Hindlimb muscle (tissue), 1 donor: ENCODE measurements around the gene RBM44. TPM values are rescaled to one million over a fixed set of nuclear protein-coding genes. Genes with fewer than 3 reads are reported as not detected.
"Not testable (repeated sequence)": the region's sequence is repeated elsewhere in the genome, so short reads cannot be mapped to it uniquely, and the experiment has no call there.

Experiments used
- DNase-seq: peaks from one replicate; pipeline ENCODE4 v3.0.0-alpha.2; 2013
- polyA plus RNA-seq: library from polyadenylated mRNA; unstranded; fragments of 120-200 nt; gene quantifications from one replicate; pipeline ENCODE4 v1.2.1, GENCODE V29; 2013; ENCODE audit not compliant: insufficient read length

Gene RBM44
- polyA plus RNA-seq, 1 donor = 0.93 TPM

- DNase-seq = no peak
Measured at GRCh38 chr2:237859082-237859433, 60.5 kb downstream of the RBM44 start.

GRCh38 chr2:237859533-237860272, 61.1 kb downstream of the RBM44 start, which contains the start of gene RAMP1:
RAMP1 (plus strand) TSS chr2:237859623; CDS start chr2:237859676, 53 bp downstream.
- no peak for DNase-seq

DNA sequence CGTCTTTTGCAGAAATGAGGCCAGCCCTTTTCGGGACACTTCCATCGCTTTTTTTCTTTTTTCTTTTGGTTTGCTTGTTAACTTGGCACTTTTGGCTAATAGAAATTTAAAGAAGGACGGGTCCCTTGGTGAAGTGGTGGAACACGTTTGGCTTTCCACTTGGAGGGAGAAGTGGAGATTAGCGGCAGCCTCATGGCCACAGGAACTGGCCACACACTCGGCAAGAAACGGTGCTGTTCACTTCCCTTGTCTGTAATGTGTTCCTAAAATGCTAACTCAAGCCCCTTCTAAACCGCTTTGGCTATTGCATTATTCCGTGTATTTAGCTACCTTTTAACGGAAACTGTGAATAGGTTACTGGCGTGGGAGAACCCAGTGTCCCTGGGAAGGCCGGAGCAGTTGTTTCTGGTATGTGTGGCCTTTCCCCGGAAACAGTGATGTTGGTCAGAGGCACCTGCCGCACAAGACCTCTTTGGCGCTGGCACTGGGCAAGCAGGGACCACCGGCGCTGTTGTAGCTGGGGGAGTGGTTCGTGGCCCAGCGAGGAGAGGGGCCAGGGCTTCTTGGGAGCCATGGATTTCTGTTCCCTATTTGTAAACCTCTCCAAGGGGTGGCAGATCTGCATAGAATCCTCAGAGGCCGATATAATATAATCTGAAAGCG, 61.8 kb downstream of the RBM44 start:
- no peak for DNase-seq

- DNase-seq = no peak
Measured at GRCh38 chr2:237861875-237862527, 63.4 kb downstream of the RBM44 start.

DNA sequence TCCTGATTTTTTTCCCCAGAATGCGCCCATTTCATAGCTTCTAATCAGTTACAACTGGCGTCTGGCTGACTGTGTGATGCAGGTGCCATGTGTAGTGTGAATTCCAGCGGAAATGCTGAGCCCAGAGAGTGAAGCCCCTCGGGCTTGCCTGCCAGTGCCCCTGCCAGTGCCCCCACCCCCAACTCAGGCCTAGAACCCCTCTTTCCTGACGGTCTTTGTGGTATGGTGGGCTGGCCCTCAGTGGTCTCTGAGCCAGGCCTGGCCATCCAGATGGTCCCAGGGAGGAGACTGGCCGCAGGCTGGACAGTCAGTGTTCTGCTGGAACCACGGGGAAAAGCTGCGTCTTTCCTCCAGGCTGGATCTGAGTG, 63.9 kb downstream of the RBM44 start:
- no peak for DNase-seq

DNA sequence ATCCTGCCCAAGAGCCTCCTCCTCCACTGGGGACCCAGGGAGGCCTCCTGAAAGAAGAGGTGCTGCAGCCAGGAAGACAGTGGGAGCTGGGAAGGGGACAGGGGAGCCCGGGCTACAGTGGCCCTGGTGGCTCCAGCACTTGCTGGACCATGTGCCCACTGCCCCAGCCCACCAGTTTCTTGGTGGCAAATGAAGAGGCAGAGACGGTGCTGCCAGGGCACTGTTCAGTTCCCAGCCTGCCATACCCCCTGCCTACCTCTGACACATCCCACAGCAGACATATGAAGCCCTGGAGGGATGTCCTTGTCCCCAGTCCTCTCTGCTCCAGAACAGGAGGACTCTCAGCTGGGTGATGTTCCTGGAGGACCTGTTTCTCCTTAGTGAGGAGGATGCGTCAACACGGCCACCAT, 64.5 kb downstream of the RBM44 start:
- DNase-seq = no peak

DNA sequence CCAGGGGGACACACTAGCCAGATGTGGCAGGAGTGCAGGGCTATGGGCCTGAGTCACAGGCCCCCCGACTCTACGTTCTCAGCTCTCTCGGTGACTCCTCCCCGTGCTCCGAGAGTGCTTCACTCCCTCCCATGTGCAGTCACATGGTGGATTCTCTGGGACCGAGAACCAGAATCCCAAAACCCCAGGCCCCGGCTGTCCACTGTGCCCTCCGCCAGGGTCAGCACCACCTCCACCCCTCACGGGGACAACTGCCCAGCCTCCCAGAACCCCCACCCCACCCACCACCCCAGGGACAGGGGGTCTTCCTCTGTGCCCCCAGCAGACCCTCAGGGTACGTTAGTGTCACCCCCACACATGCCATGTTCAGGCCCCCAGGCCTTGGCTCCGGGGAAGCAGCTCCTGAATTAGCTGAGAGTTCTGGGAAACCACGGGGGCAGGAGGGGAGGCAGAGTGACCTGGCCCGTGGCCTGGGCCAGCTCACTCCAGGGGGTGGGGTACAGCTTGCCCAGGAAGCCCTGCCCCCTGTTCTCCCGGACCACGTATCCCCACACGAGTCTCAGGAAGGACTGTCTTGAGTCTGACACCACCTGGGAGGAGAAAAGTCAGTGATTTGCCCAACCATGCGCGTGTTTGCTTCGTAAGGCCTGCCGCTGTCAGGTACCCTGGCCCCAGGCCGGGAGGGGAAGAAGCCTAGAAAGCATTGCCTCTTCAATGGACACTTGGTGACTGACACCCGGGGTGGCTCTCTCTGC, 65.3 kb downstream of the RBM44 start:
- no peak for DNase-seq

DNA sequence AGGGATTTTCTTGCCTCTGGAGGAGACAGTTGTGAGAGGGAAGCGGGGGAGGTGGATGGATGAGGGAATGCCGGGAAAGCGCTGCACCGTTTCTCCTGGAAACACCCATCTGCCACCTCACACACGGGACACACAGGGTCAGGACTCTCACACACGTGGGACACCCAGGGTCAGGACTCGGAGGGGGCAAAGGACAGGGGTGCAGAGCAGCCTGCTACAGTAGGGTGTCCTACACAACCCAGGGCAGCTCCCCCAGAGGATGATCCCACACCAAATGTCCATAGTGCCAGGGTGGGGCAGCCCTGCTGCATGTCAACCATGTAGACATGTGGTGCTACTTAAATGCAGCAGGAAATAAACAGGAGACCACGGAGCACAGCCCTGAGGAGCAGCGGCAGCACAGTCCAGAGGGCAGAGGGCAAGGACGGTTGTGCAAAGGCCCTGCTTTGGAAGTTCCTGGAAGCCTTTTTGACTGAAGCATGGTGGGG, 65.9 kb downstream of the RBM44 start:
- DNase-seq = no peak

DNA sequence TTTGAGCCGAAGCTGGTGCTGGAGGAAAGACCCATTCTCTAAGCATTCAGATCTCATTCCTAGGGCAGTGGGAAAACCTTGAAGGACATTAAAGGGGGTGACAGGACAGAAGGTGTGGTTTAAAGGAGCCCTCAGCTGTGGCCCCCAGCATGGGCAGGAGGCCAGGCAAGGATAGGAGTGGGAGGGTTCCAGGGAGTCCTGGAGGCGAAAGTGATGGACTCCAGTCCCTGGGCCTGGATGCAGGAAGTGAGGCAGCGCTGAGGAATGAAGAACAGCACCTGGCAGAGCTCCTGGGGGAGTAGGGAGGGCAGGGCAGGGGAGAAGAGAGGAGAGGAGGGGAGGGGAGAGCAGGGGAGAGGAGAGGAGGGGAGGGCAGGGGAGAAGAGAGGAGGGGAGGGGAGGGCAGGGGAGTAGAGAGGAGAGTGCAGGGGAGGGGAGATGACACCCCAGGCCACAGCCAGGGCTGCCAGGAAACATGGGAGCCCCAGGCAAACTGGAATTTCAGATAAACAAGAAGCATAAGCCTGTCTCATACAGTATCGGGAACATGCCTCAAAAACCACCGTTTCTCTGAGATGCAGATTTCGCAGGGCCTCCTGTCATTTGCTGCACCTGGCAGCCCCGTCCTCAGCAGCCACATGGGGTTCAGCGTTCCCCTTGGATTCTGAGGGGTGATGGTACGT, 66.5 kb downstream of the RBM44 start:
- no peak for DNase-seq

DNA sequence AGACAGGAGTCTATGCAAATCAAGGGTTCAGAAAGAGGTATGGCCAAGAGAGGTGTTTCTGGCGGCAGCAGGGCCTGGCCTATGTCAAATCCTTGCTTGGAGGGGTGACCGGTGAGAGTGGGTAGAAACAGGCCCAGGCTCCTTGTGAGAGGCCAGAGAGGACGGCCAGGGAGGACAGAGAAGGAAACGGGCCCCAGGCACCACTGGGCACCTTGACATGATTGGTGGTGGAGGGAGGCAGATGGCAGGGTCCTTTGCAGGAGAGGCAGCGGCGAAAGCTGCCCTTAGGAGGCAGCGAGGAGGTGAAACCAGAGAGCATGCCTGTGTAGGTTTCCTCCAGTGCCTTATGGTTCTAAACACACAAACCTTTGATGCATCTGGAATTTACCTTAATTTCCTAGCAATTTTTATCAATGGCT, 67.1 kb downstream of the RBM44 start:
- DNase-seq = no peak

- no peak for DNase-seq
Measured at GRCh38 chr2:237866101-237866621, 67.6 kb downstream of the RBM44 start.

DNA sequence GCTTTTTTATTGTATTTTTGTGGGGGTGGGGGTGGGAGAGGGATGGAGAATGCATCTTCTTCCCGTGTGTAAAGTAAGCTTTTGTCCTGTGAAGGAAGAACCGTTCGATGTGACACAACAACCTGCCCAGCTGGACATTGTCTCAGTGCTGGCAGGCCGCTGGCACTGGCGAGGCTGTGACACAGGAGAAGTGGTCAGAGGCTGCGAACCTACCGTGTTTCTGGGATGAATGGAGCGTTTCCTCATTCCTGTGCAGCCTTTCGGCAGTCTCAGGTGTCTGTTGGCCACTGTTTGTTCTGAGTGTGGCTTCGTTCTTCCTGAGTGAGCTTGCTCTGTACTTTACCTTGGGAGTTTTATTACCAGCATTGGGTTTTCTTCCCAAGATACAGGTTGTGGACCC, 68.9 kb downstream of the RBM44 start:
- no peak for DNase-seq

DNA sequence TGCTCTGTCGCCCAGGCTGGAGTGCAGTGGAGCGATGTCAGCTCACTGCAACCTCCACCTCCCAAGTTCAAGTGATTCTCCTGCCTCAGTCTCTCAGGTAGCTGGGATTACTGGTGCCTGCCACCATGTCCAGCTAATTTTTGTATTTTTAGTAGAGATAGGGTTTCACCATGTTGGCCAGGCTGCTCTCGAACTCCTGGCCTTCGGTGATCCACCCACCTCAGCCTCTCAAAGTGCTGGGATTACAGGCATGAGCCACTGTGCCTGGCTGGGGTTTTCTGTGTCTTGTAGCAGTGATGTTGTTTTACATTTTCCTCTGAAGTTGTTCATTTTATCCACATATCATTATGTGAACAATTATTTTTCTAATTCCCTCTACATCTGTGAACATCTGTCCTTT, 69.5 kb downstream of the RBM44 start:
- not testable (repeated sequence) for DNase-seq

DNA sequence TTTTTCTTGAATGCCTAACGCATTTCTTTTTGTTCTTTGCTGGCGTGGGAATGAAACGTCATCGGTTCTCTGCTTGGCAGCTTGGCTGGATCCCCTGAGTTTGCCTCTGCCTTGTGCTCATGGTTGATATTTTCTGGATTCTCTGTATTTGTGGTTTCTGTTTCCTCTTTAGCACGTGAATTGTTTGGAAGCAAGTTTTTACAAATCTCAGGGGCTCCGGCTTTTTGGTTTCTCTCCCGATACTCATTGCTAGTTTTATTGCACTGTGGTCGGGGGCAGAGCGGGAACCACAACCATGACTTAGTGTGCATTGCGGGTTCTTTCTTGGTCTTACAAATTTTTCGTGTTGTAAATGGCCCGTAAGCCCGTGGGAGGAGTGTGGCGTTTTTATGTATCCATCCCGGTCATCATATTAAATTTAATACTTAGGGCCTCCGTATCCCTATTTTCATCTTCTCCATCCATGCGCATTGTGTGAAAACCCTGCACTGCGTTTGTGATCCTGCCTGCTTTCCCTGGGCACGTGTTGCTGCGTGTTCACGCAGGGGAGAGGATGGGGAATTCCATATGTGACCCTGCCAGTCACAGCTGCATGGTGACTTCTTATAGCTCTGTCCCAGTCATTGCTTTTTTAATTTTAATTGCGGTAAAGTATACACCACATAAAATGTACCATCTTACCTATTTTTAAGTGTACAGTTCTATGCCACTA, 70.2 kb downstream of the RBM44 start:
- DNase-seq = no peak

DNA sequence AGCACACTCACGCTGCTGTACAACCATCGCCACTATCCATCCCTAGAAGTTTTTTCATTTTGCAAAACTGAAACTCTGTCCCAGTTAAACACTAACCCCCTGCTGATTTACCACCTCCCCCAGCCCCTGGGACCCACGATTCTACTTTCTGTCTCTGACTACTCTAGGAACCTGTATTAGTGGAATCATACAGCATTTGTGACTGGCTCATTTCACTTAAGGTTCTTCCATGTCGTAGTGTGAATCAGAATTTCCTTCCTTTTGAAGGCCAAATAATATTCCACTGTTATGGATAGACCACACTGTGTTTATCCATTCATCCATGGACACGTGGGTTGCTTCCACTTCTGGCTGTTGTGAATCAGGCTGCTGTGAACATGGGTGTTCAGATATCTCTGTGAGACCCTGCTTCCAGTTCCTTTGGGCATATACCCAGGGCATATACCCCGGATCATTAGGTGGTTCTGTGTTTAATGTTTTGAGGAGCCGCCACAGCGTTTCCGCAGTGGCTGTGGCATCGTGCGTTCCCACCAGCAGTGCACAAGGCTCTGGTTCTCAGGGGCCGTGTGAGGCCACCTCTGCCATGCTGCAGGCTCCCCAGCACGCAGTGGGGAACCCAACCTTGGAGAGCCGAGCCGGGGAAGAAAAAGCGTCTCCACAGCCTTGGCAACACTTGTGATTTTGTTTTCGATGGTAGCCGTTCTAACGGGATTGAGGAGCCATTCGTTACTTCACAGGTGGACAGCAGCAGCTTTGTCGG, 70.9 kb downstream of the RBM44 start:
- no peak for DNase-seq

DNA sequence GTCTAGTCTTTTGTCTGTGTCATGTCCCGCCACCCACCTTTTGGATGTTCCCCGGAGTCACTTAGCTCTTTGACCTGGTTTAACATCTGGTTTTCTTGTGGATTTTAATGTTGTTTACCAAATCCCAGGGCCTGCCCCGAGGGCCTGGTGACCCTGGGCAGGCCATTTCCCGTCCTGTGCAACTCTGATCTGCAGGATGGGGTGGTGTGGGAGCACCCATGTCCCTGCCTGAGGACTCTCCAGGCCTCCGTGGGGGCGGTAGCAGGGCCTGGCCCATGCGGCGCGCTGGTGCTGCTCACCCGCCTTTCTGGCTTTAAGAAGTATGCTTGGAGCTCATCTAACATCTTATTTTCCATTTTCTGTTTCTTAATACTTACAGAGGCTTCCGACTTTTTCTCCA, 71.5 kb downstream of the RBM44 start:
- no peak for DNase-seq

DNA sequence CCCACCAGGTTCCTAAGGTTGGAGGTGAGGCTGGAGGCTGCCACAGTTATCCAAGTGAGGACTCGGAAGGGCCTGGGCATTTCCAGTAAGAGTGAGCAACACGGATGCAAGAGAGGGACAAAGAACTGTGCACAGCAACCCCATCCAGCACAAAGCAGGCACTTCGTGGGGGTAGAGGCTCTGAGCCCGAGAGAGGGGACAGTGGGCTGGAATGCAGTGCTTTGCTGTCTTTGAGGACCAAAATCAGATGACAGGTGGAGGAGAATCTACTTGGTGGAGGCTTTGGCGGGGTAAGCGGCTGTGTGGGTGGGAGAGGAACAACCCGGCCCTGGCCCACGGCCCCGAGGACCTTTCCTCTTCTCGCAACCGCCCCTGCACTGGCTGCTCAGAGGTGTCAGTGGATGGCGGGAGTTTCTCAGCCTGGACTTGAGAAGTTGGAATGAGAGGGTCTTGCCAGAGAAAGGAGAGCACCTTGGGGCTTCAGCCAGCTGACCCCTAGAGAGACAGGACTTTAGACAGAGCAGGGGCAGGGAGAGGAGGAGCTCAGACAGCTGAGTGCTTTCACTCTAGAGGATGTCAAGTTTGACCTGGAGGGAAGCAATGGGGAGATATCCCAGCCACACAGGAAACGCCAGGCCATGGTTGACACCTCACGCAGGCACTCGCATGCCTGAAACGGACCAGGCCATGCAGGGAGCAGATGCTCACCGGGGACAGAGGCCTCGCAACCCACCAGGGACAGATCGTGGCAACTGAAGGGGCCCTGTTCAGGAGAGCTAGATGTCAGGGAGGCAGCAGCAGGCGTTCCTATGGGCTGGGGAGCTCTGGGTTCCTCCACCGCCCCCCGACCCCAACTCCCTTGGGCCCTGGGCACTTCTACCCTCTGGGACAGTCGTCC, 72.4 kb downstream of the RBM44 start:
- DNase-seq = no peak

DNA sequence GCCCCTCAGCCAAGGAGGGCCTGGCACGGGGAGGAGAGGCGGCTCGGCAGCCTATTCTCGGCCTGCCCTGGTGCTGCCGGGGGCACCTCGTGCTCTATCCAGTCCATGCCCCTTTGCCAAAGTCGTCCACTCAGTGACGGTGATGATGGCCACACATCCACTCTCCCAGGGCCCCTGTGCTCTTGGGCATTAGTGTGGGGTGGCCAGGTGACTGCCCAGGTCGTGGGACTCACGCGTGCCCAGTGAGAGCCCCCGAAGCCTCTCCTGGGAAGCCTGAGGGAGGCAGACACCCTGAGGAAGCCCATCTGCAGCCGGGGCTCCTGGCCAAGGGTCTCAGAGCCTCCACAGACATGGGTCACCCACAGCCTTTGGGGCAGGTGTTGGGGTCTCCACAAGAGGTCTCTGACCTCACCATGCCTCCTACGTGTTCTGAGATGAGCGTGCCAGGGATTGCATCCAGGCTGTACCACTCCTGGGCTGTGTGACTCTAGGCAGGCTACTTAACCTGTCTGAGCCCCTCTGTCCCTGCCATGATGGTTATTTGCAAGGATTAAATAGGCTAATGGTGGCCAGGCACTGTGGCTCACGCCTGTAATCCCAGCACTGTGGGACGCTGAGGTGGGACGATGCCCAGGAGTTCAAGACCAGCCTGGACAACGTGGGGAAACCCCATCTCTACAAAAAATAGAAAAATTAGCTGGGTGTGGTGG, 73.8 kb downstream of the RBM44 start:
- DNase-seq = no peak

GRCh38 chr2:237873421-237873831, 74.8 kb downstream of the RBM44 start:
- DNase-seq = peak; percentile 65
